Type B pancreatic cell (in vitro differentiated cells): ENCODE results near the gene ADCY2. TPM values are rescaled to one million over a fixed set of nuclear protein-coding genes. Genes with fewer than 3 reads are reported as not detected.

Source experiments
- DNase-seq: peaks from one replicate; pipeline ENCODE4 v3.0.0; 2021; ENCODE audit warnings: mixed read lengths; ENCODE audit not compliant: unreplicated experiment; ENCODE audit errors: extremely low spot score
- H3K27ac Mint-ChIP-seq: 2 replicates; pipeline ENCODE4 v1.8.0; 2021; ENCODE audit warnings: mild to moderate bottlenecking, mixed read lengths
- H3K27me3 Mint-ChIP-seq: 2 replicates; pipeline ENCODE4 v1.8.0; 2021; ENCODE audit warnings: mixed read lengths
- H3K36me3 Mint-ChIP-seq: 2 replicates; pipeline ENCODE4 v1.8.0; 2021; ENCODE audit warnings: mixed read lengths
- H3K4me1 Mint-ChIP-seq: one replicate; pipeline ENCODE4 v1.8.0; 2021; ENCODE audit warnings: mixed read lengths; ENCODE audit not compliant: unreplicated experiment
- H3K4me3 Mint-ChIP-seq: 2 replicates; pipeline ENCODE4 v1.8.0; 2021; ENCODE audit warnings: mild to moderate bottlenecking, mixed read lengths
- H3K9me3 Mint-ChIP-seq: 2 replicates; pipeline ENCODE4 v1.8.0; 2021; ENCODE audit warnings: mixed read lengths
- CTCF ChIP-seq: fragments of 200-600 bp; sonication (generic); conservative IDR thresholded peaks from 2 replicates; pipeline ENCODE4 v1.5.0; 2021; ENCODE audit warnings: antibody characterized with exemption, mild to moderate bottlenecking
- total RNA-seq: library from RNA; stranded (reverse); gene quantifications from 2 replicates; pipeline ENCODE4 v1.2.1, GENCODE V29; 2021; ENCODE audit warnings: low replicate concordance

ADCY2 gene
- total RNA-seq, 1 donor from 2014 or later, result 79.7 TPM

DNA sequence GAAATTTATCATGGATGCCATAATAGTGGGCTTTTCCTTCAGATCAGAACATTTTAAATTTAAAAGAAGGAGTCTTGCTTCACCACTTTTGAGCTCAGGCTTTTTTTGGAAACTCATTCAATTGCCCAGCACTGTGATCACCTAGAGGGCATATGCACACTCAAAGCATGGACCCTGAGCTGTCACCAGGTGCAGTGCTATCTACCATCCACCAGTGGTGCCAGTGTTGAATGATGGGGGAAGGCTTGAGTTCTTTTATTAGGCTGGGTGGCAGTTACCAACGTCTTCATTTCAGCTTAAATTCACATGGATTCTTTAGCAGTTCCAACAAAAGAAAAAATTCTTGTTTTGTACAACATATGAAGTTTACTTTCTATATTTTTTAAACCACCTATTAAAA is 290.9 kb downstream of the ADCY2 start:
- TF ChIP-seq CTCF, result peak; percentile 33
- no peaks in the 10 kb centered on the region for H3K9me3 Mint-ChIP-seq
- H3K4me1 Mint-ChIP-seq, result no peaks in the 10 kb centered on the region
- no peak for DNase-seq
- H3K4me3 Mint-ChIP-seq, result no peak overlapping the region
- H3K27ac Mint-ChIP-seq, result no peak overlapping the region
- no peaks in the 10 kb centered on the region for H3K36me3 Mint-ChIP-seq
- H3K27me3 Mint-ChIP-seq, result peaks cover 7% of the 10 kb centered on the region

DNA sequence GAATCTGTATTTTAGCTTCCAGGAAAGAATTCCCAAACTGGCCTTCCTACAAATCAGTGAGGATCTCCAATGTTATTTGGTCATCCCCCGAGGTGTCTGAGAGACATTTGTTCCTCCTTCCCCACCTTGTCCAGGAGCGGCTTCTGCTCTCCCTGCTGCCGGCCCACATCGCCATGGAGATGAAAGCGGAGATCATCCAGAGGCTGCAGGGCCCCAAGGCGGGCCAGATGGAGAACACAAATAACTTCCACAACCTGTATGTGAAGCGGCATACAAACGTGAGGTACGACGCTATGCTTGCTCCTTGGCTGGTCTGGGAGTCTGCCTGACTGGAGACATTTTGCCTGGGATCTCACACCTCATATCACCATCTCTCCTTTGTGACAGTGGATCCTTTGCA is 294.6 kb downstream of the ADCY2 start:
- Mint-ChIP-seq H3K27me3 (peaks cover 5% of the 10 kb centered on the region), H3K36me3 (peaks cover 4% of the 10 kb centered on the region), H3K4me1 (no peaks in the 10 kb centered on the region), H3K27ac (no peak overlapping the region), H3K9me3 (no peaks in the 10 kb centered on the region), H3K4me3 (no peak overlapping the region)
- TF ChIP-seq CTCF, result no peak
- no peak for DNase-seq

DNA sequence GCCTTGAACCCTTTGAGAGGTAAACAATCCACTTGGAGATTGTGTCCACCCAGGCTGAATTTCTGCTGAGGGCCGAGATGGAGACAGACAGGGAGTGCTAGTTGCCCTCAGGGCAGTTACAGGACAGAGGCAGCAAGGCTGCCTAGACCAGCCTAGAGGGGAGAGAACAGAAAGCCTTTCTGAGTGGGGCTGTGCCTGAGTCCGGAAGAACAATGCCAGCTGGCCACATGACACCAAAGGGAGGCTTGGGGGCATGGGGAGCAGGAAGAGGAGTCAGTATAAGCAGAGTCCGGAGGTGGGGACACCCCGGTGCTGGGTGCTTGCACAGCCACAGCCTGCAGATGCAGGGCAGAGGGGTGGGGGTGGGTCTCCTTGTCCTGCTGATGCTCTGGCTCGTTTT is 309.3 kb downstream of the ADCY2 start:
- Mint-ChIP-seq H3K36me3 (peaks cover 9% of the 10 kb centered on the region), H3K4me1 (no peaks in the 10 kb centered on the region), H3K9me3 (no peaks in the 10 kb centered on the region), H3K4me3 (no peak overlapping the region), H3K27ac (no peak overlapping the region), H3K27me3 (no peaks in the 10 kb centered on the region)
- no peak for TF ChIP-seq CTCF
- DNase-seq, result no peak

- no peaks in the 10 kb centered on the region for H3K27me3 Mint-ChIP-seq
- no peak overlapping the region for H3K4me3 Mint-ChIP-seq
- H3K9me3 Mint-ChIP-seq, result no peaks in the 10 kb centered on the region
- H3K4me1 Mint-ChIP-seq, result no peaks in the 10 kb centered on the region
- no peak for DNase-seq
- H3K36me3 Mint-ChIP-seq, result peaks cover 11% of the 10 kb centered on the region
- TF ChIP-seq CTCF, result no peak
- no peak overlapping the region for H3K27ac Mint-ChIP-seq
These were observed 309.8 kb downstream of the ADCY2 start for GRCh38 chr5:7705736-7706135.

DNA sequence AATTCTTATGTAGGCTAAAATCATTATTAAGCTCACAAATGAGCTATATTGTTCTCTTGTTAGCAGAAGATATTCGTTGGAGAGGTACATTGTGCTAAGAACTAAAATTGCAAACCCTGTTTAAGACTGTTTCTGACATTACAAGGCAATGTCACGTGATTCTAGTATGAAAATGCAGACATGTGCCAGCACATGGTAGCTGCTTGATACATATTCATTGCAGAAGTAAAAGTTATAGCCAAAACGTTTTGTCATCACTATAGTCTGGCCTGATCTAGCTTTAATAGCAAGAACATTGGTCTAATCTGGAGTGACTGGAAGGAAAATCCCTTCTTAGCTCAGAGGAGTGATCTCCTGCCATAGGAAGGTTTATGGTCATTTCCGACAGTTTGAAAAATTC is 310.3 kb downstream of the ADCY2 start:
- Mint-ChIP-seq H3K4me3 (no peak overlapping the region), H3K27ac (no peak overlapping the region), H3K36me3 (peaks cover 11% of the 10 kb centered on the region), H3K4me1 (no peaks in the 10 kb centered on the region), H3K9me3 (no peaks in the 10 kb centered on the region), H3K27me3 (no peaks in the 10 kb centered on the region)
- no peak for TF ChIP-seq CTCF
- no peak for DNase-seq

GRCh38 chr5:7714119-7714518 is 318.2 kb downstream of the ADCY2 start:
- Mint-ChIP-seq H3K4me1 (peaks cover 3% of the 10 kb centered on the region), H3K36me3 (peaks cover 8% of the 10 kb centered on the region), H3K27me3 (no peaks in the 10 kb centered on the region), H3K4me3 (no peak overlapping the region), H3K9me3 (no peaks in the 10 kb centered on the region), H3K27ac (no peak overlapping the region)
- no peak for TF ChIP-seq CTCF
- no peak for DNase-seq
